GM12874 (cell line): Measurements from ENCODE around the gene PCAT7.

Experiments
- CTCF ChIP-seq: IDR thresholded peaks from 2 replicates; pipeline ENCODE4 v1.5.1; 2011; ENCODE audit warnings: low read depth, mild to moderate bottlenecking, control low read depth, low read length, moderate library complexity; ENCODE audit not compliant: insufficient read depth

Gene PCAT7

GRCh38 chr9:94526271-94526670, 28.6 kb upstream of the PCAT7 start:
- no peak for TF ChIP-seq CTCF

- no peak for TF ChIP-seq CTCF
Observed at GRCh38 chr9:94526951-94527350, 27.9 kb upstream of the PCAT7 start.

GRCh38 chr9:94528886-94529285, 26.0 kb upstream of the PCAT7 start:
- no peak for TF ChIP-seq CTCF

GRCh38 chr9:94533155-94533554, 21.7 kb upstream of the PCAT7 start:
- no peak for TF ChIP-seq CTCF

GRCh38 chr9:94533601-94534000, 21.3 kb upstream of the PCAT7 start:
- no peak for TF ChIP-seq CTCF

GRCh38 chr9:94534901-94535300, 20.0 kb upstream of the PCAT7 start:
- TF ChIP-seq CTCF, result no peak

- no peak for TF ChIP-seq CTCF
Observed at GRCh38 chr9:94538908-94539307, 16.0 kb upstream of the PCAT7 start.

GRCh38 chr9:94545940-94546339, 8.9 kb upstream of the PCAT7 start:
- TF ChIP-seq CTCF, result no peak
